Naive thymus-derived CD4-positive, alpha-beta T cell (primary cell): Measurements from ENCODE around the gene RORB. TPM values are rescaled to one million over a fixed set of nuclear protein-coding genes. Genes with fewer than 3 reads are reported as not detected.
A peak's percentile ranks its signal among the peaks of the same experiment; 100 is the strongest.

Experiments
- ATAC-seq: fragments of 150-1000 bp; cut with Tn5 transposase; 2 replicates; pipeline ENCODE4 v1.10.0; 2021; ENCODE audit warnings: mild to moderate bottlenecking, moderate library complexity
- CTCF ChIA-PET: fragments of 350-600 bp; sonication (Branson Sonifier 250); formaldehyde crosslinking; loops from one replicate; lab custom pipeline; 2021; ENCODE audit warnings: antibody characterized with exemption; lab: Charles Lee
- POLR2A ChIA-PET: fragments of 350-600 bp; sonication (Branson Sonifier 250); formaldehyde crosslinking; loops from one replicate; lab custom pipeline; 2021; ENCODE audit warnings: antibody characterized with exemption, inconsistent platforms; lab: Charles Lee
- DNase-seq, 9 donors: peaks; one replicate each; pipeline versions ENCODE4 v3.0.0 to v3.0.0-alpha.2; 2020 to 2022; ENCODE audit warnings: mixed read lengths in 1 of 9
- H3K27ac ChIP-seq: one replicate; pipeline ENCODE4 v1.7.0; 2013; ENCODE audit warnings: mild to moderate bottlenecking, low read depth, low read length, moderate library complexity
- H3K27me3 ChIP-seq, 2 donors: one replicate each; pipeline ENCODE4 v1.7.0; 2013; ENCODE audit warnings: low read length in 2 of 2, mild to moderate bottlenecking in 2 of 2, moderate library complexity in 2 of 2; ENCODE audit not compliant: control insufficient read depth in 2 of 2, insufficient read depth in 2 of 2
- H3K36me3 ChIP-seq, 3 experiments: 1 replicate in 2 of 3; 2 replicates in 1 of 3; pipeline ENCODE4 v1.7.0; 2013; ENCODE audit warnings: low read length in 3 of 3, mild to moderate bottlenecking in 3 of 3, moderate library complexity in 1 of 3; ENCODE audit not compliant: insufficient read depth in 3 of 3, control insufficient read depth in 2 of 3
- H3K4me1 ChIP-seq, 2 donors: one replicate each; pipeline ENCODE4 v1.7.0; 2013; ENCODE audit warnings: low read length in 2 of 2, mild to moderate bottlenecking in 2 of 2, moderate library complexity in 1 of 2; ENCODE audit not compliant: control insufficient read depth in 2 of 2, insufficient read depth in 2 of 2
- H3K4me3 ChIP-seq: 2 replicates; pipeline ENCODE4 v1.7.0; 2013; ENCODE audit warnings: mild to moderate bottlenecking, low read length
- H3K9me3 ChIP-seq, 3 experiments: 1 replicate in 2 of 3; 2 replicates in 1 of 3; pipeline ENCODE4 v1.7.0; 2013; ENCODE audit warnings: low read length in 3 of 3; ENCODE audit not compliant: control insufficient read depth in 2 of 3
- H3K27ac Mint-ChIP-seq, 9 donors: one replicate each; pipeline ENCODE4 v1.8.0; 2020 to 2022; ENCODE audit warnings: mixed read lengths in 9 of 9, mild to moderate bottlenecking in 8 of 9, moderate library complexity in 5 of 9, inconsistent platforms in 2 of 9
- H3K27me3 Mint-ChIP-seq, 5 donors: one replicate each; pipeline ENCODE4 v1.8.0; 2021 to 2022; ENCODE audit warnings: mixed read lengths in 5 of 5, mild to moderate bottlenecking in 1 of 5
- H3K36me3 Mint-ChIP-seq, 5 donors: one replicate each; pipeline ENCODE4 v1.8.0; 2020 to 2022; ENCODE audit warnings: mixed read lengths in 5 of 5, mild to moderate bottlenecking in 3 of 5, inconsistent platforms in 1 of 5
- H3K4me1 Mint-ChIP-seq, 7 donors: one replicate each; pipeline ENCODE4 v1.8.0; 2020 to 2022; ENCODE audit warnings: mixed read lengths in 7 of 7, mild to moderate bottlenecking in 3 of 7, inconsistent platforms in 1 of 7
- H3K4me3 Mint-ChIP-seq, 10 donors: one replicate each; pipeline ENCODE4 v1.8.0; 2020 to 2022; ENCODE audit warnings: mild to moderate bottlenecking in 10 of 10, mixed read lengths in 10 of 10, moderate library complexity in 6 of 10, inconsistent platforms in 2 of 10
- H3K9me3 Mint-ChIP-seq, 11 donors: one replicate each; pipeline ENCODE4 v1.8.0; 2020 to 2022; ENCODE audit warnings: mixed read lengths in 11 of 11, mild to moderate bottlenecking in 4 of 11, inconsistent platforms in 1 of 11, moderate library complexity in 1 of 11
- intact Hi-C, 2 donors: fragments of 100-400 bp; cut with micrococcal nuclease; formaldehyde crosslinking; loops; one replicate each; pipeline ENCODE4 v1.15.1; 2023
- polyA plus RNA-seq, 2 donors: library from polyadenylated mRNA; unstranded; fragments of 300-500 nt; fragmentation: Illumina TruSeq; gene quantifications; one replicate each; pipeline ENCODE4 v1.2.3, GENCODE V29; 2021
- total RNA-seq, 6 experiments: library from RNA in 5 of 6; stranded (reverse) in 5 of 6; gene quantifications; 1 replicate in 5 of 6; 2 replicates in 1 of 6; pipeline ENCODE4 v1.2.3 and lab custom pipeline; 2021 to 2026

RORB gene
- total and polyA plus RNA-seq, 7 experiments from 2014 or later: 0.12 TPM; not detected in 6

DNA sequence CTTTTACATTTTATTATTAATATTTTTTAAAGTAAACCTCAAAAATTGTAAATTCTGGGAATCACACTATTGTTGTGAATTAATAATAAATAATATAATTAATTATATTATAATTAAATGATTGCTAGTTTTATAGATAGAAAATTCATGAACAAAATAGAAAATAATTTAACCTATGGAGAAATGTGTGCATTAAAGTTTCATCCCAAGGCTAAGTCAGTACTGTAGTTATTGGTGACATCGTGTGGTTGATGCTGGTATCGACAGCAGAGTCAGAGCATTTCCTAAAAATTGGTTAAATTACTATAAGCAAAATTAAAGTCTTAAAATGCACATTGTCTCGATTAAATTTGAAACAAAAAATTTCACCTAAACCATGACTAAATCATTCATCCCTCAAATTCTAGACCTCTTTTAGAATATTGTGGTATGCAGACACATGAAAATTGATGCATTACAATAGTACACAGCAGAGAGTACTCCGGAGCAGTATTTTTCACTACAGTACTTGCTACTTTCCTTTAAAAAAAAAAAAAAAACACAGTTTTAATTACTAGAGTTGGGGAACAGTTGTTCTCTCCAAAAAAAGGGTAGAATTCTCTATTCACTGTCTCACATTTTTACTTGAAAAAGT lies 73.9 kb downstream of the RORB start:
- DNase-seq (peak in 1 of 9 donors; percentile 2), ATAC-seq (no peak)
- H3K4me1 Mint-ChIP-seq: no peaks in the 10 kb centered on the region
- Histone ChIP-seq H3K9me3 (no peaks in the 10 kb centered on the region), H3K27ac (no peak overlapping the region), H3K4me1 (no peaks in the 10 kb centered on the region), H3K27me3 (no peaks in the 10 kb centered on the region), H3K36me3 (no peaks in the 10 kb centered on the region), H3K4me3 (no peak overlapping the region)
- ChIA-PET POLR2A (no interaction called here), CTCF (no interaction called here)
- no peaks in the 10 kb centered on the region for H3K27me3 Mint-ChIP-seq
- H3K36me3 Mint-ChIP-seq: no peaks in the 10 kb centered on the region
- no peak overlapping the region for H3K4me3 Mint-ChIP-seq
- intact Hi-C loops: loop anchor here in 1 of 2 donors (2.0 kb wide), 1 partner anchor 1370 kb away; no protein-coding TSS in a partner anchor
- no peaks in the 10 kb centered on the region for H3K9me3 Mint-ChIP-seq
- no peak overlapping the region for H3K27ac Mint-ChIP-seq

DNA sequence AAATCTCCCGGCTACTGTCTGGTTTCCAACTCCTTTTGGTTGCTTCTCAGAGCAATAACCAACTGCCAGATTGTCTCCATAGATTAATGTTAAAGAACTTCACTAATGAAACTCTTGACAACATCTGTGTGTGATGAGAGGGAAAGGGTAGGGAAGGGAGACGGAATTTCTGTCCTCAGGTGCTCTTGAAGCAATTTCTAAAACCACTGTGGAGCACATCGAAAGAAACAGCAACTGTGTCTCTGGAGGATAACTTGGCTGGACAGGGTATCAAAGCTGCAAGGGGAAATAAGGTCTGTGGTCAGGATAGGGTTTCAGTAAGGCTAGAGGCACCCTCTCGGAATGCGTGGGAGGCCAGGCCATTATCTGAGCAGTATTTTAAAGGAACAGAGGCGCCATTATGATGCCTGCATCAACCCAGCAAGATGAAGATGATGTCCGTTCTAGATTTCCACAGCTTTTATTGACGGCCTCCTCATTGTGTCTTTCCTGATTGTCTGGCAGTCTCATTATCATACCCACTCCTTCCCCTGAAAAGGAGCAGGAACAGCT lies 76.6 kb downstream of the RORB start:
- ChIA-PET CTCF (no interaction called here), POLR2A (no interaction called here)
- DNase-seq: no peak
- Histone ChIP-seq H3K36me3 (no peaks in the 10 kb centered on the region), H3K4me1 (no peaks in the 10 kb centered on the region), H3K4me3 (no peak overlapping the region), H3K27me3 (no peaks in the 10 kb centered on the region), H3K9me3 (no peaks in the 10 kb centered on the region), H3K27ac (no peak overlapping the region)
- Mint-ChIP-seq H3K27ac (no peak overlapping the region), H3K36me3 (no peaks in the 10 kb centered on the region), H3K4me3 (no peak overlapping the region), H3K27me3 (peaks cover 0 to 2% (median 0%) of the 10 kb centered on the region in 5 donors), H3K4me1 (no peaks in the 10 kb centered on the region), H3K9me3 (peaks cover 0 to 2% (median 0%) of the 10 kb centered on the region in 11 donors)
- ATAC-seq: no peak
- intact Hi-C loops: no loop called here

DNA sequence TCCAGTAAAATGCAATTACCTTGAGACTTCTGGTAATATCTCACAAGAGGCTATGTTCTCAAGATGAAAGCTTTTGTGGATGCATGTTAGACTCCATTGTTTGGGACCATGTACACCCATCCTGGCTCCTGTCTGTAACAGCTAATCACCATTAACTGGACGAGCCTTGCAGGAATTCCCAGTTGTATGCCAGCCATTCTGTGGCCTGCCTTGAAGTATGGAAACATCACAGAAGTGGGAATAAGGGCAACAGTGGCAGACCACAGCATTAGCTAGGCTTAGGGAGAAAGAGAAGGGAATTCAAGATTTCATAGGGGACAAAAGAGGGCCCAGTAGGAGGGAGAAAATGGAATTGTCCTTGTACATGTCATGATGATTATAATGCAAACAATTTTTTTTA lies 79.0 kb downstream of the RORB start:
- Histone ChIP-seq H3K4me1 (no peaks in the 10 kb centered on the region), H3K4me3 (no peak overlapping the region), H3K27me3 (no peaks in the 10 kb centered on the region), H3K36me3 (no peaks in the 10 kb centered on the region), H3K27ac (no peak overlapping the region), H3K9me3 (no peaks in the 10 kb centered on the region)
- Mint-ChIP-seq H3K27me3 (peaks cover 0 to 2% (median 0%) of the 10 kb centered on the region in 5 donors), H3K4me1 (no peaks in the 10 kb centered on the region), H3K27ac (no peak overlapping the region), H3K9me3 (peaks cover 0 to 2% (median 0%) of the 10 kb centered on the region in 11 donors), H3K36me3 (no peaks in the 10 kb centered on the region), H3K4me3 (no peak overlapping the region)
- DNase-seq (no peak), ATAC-seq (no peak)
- intact Hi-C loops: no loop called here
- POLR2A ChIA-PET: no interaction called here
- CTCF ChIA-PET: no interaction called here

DNA sequence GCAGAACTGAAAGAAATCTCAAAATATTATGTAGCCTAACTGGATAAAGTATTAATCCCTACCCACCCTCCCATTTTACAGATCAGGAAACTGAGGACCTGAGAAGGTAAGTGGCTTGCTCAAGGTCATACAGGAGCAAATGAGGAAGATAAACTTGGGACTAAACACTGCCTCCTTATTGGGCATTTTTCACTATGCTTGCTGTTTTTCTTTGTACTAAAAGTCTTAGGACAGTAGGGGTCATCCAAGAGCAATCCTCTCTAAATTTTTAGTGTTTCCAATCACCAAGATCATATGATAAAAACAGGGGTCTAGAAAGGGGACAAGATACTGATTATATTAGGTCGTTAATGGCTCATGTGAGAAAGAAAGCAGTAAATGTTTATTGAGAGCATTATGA lies 80.8 kb downstream of the RORB start:
- no peak for ATAC-seq
- H3K27ac Mint-ChIP-seq: no peak overlapping the region

DNA sequence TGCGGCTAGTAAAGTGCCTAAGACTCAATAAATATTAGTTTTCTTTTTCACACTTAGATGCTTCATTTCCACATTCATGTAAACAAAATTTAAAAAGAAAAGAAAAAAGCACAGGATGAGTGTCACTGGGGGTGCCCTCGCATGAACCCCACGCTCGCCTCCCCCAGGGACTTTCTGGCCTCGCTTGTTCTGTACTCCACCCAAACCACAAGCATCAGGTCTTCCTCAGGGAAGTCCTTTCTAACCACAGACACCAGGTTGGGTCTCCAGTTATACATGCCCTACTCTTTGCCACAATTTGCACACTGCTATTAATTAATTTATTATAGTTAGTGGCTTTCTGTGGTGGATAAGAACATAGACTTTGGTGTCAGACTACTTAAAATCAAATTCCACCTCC lies 92.4 kb downstream of the RORB start:
- POLR2A ChIA-PET: no interaction called here
- H3K27ac ChIP-seq: no peak overlapping the region
- H3K4me1 ChIP-seq: no peaks in the 10 kb centered on the region
- ATAC-seq (no peak), DNase-seq (no peak)
- H3K4me3 ChIP-seq: no peak overlapping the region
- H3K27ac Mint-ChIP-seq: no peak overlapping the region
- H3K9me3 ChIP-seq: no peaks in the 10 kb centered on the region
- H3K9me3 Mint-ChIP-seq: peaks cover 0 to 5% (median 0%) of the 10 kb centered on the region in 11 donors
- H3K36me3 Mint-ChIP-seq: no peaks in the 10 kb centered on the region
- CTCF ChIA-PET: no interaction called here
- intact Hi-C loops: no loop called here
- H3K4me1 Mint-ChIP-seq: peaks cover 0 to 2% (median 0%) of the 10 kb centered on the region in 7 donors
- H3K4me3 Mint-ChIP-seq: no peak overlapping the region
- no peaks in the 10 kb centered on the region for H3K27me3 ChIP-seq
- peaks cover 0 to 5% (median 4%) of the 10 kb centered on the region in 5 donors for H3K27me3 Mint-ChIP-seq
- no peaks in the 10 kb centered on the region for H3K36me3 ChIP-seq

More for the DNA sequence above, 80.8 kb downstream of the RORB start:
- Histone ChIP-seq H3K36me3 (no peaks in the 10 kb centered on the region), H3K27ac (no peak overlapping the region), H3K9me3 (no peaks in the 10 kb centered on the region), H3K27me3 (no peaks in the 10 kb centered on the region), H3K4me1 (no peaks in the 10 kb centered on the region), H3K4me3 (no peak overlapping the region)
- peaks cover 0 to 2% (median 0%) of the 10 kb centered on the region in 5 donors for H3K27me3 Mint-ChIP-seq
- H3K36me3 Mint-ChIP-seq: no peaks in the 10 kb centered on the region
- intact Hi-C loops: loop anchor here in 1 of 2 donors (2.0 kb wide), 1 partner anchor 165 kb away; no protein-coding TSS in a partner anchor
- peaks cover 0 to 2% (median 0%) of the 10 kb centered on the region in 11 donors for H3K9me3 Mint-ChIP-seq
- DNase-seq: no peak
- H3K4me3 Mint-ChIP-seq: no peak overlapping the region
- no peaks in the 10 kb centered on the region for H3K4me1 Mint-ChIP-seq
- POLR2A ChIA-PET: no interaction called here
- CTCF ChIA-PET: no interaction called here

- Mint-ChIP-seq H3K4me3 (no peak overlapping the region), H3K4me1 (no peaks in the 10 kb centered on the region), H3K9me3 (peaks cover 0 to 5% (median 0%) of the 10 kb centered on the region in 11 donors), H3K27me3 (peaks cover 0 to 9% (median 4%) of the 10 kb centered on the region in 5 donors), H3K27ac (no peak overlapping the region), H3K36me3 (no peaks in the 10 kb centered on the region)
- Histone ChIP-seq H3K27ac (no peak overlapping the region), H3K9me3 (no peaks in the 10 kb centered on the region), H3K4me3 (no peak overlapping the region), H3K36me3 (no peaks in the 10 kb centered on the region), H3K4me1 (no peaks in the 10 kb centered on the region), H3K27me3 (no peaks in the 10 kb centered on the region)
- DNase-seq (no peak), ATAC-seq (no peak)
- ChIA-PET POLR2A (no interaction called here), CTCF (no interaction called here)
- intact Hi-C loops: no loop called here
Measured at GRCh38 chr9:74595286-74595685, 98.2 kb downstream of the RORB start.

DNA sequence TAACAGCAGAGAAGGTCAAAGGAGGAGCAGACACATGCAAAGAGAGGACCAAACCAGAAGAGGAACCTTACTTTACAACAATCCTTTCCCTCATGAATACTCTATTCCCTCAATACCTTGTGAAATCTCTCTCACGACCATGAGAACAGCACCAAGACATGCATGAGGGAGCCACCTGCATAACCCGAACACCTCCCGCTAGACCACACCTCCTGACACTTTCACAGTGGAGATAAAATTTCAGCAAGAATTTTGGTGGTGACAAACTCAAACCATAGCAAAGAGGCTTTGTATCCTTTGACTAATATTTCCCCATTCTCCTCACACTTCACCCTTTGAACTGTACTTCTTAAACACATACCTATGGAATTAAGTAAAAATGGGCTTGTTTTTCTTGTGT lies 101.7 kb downstream of the RORB start:
- Histone ChIP-seq H3K27me3 (no peaks in the 10 kb centered on the region), H3K4me1 (no peaks in the 10 kb centered on the region), H3K27ac (no peak overlapping the region), H3K9me3 (no peaks in the 10 kb centered on the region), H3K4me3 (no peak overlapping the region), H3K36me3 (no peaks in the 10 kb centered on the region)
- H3K4me3 Mint-ChIP-seq: no peak overlapping the region
- intact Hi-C loops: no loop called here
- no peaks in the 10 kb centered on the region for H3K4me1 Mint-ChIP-seq
- CTCF ChIA-PET: no interaction called here
- peaks cover 0 to 5% (median 0%) of the 10 kb centered on the region in 11 donors for H3K9me3 Mint-ChIP-seq
- peaks cover 0 to 4% (median 0%) of the 10 kb centered on the region in 5 donors for H3K27me3 Mint-ChIP-seq
- ATAC-seq: no peak
- DNase-seq: no peak
- no peaks in the 10 kb centered on the region for H3K36me3 Mint-ChIP-seq
- H3K27ac Mint-ChIP-seq: no peak overlapping the region
- POLR2A ChIA-PET: no interaction called here
